Subcutaneous adipose tissue (tissue), 4 donors: ENCODE data around the gene TASP1. TPM values are rescaled to one million over a fixed set of nuclear protein-coding genes. Genes with fewer than 3 reads are reported as not detected.

Source experiments
- total RNA-seq, 4 donors: library from RNA; depleted of rRNA; stranded (reverse); fragments of >200 nt; gene quantifications; one replicate each; pipeline ENCODE4 v1.1.0, GENCODE V29; 2016
- TF ChIP-seq, protein P1 (sequence below): fragments of 450-650 bp; IDR thresholded peaks from one replicate; pipeline ENCODE4 v1.5.1; 2016; ENCODE audit warnings: low read depth, mild to moderate bottlenecking, control low read depth, antibody characterized with exemption, moderate library complexity

TASP1 gene
- total RNA-seq, 4 donors from 2014 or later: 9.5 to 23.7 (median 11.8) TPM

DNA sequence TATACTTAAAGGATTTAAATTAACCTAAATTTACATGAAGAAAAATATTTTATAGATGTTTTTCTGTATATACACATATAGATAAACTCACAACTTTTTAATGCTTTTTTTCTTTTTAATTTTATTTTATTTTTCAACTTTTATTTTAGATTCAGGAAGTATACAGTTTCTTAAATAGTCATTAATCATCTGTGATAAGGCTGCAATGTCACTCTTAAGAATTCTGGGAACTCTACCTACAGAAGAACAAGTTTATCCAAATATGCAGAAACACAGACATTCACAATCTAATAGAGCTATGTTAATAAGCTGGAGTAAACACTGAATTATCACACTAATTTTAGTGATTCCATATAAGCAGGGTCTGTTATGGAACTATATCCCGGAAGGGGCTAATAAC lies 181.2 kb downstream of the TASP1 start:
- TF ChIP-seq, protein P1, sequence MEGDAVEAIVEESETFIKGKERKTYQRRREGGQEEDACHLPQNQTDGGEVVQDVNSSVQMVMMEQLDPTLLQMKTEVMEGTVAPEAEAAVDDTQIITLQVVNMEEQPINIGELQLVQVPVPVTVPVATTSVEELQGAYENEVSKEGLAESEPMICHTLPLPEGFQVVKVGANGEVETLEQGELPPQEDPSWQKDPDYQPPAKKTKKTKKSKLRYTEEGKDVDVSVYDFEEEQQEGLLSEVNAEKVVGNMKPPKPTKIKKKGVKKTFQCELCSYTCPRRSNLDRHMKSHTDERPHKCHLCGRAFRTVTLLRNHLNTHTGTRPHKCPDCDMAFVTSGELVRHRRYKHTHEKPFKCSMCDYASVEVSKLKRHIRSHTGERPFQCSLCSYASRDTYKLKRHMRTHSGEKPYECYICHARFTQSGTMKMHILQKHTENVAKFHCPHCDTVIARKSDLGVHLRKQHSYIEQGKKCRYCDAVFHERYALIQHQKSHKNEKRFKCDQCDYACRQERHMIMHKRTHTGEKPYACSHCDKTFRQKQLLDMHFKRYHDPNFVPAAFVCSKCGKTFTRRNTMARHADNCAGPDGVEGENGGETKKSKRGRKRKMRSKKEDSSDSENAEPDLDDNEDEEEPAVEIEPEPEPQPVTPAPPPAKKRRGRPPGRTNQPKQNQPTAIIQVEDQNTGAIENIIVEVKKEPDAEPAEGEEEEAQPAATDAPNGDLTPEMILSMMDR: no peak

DNA sequence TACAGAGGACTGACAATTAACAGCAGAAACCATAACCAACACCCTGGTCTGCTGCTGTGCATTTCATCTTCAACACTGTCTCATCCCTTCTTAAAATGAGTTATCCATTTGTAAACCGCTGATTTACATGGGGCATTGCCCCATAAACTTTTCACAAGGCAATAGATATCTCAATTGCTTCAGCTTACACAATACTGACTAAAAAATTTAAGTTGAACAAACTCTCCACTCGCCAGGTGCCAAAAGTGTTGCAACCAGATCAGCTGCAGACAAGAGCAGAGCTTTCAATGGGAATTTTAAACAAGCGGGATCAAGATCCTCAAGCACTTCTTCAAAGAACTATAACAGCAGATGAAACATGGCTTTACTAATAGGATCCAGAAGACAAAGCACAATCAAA lies 183.0 kb downstream of the TASP1 start:
- TF ChIP-seq, protein P1: no peak

DNA sequence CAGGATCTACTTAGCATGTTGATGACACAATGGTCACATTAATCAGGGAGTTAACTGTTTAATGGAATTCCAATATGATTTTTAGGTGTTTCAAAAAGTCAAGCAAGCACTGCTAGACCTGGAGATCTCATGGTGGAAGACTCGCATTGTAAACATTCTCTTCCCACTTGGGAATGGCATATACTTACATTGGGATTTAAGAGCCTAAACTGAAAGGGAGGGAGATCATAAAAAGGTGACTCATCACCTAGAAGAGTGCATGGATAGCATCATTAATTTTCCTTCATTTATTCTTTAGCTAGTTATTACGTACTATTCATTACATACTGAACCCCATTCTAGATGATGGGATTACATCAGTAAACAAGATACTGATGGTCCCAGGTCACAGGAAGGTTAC lies 185.4 kb downstream of the TASP1 start:
- TF ChIP-seq, protein P1: no peak

DNA sequence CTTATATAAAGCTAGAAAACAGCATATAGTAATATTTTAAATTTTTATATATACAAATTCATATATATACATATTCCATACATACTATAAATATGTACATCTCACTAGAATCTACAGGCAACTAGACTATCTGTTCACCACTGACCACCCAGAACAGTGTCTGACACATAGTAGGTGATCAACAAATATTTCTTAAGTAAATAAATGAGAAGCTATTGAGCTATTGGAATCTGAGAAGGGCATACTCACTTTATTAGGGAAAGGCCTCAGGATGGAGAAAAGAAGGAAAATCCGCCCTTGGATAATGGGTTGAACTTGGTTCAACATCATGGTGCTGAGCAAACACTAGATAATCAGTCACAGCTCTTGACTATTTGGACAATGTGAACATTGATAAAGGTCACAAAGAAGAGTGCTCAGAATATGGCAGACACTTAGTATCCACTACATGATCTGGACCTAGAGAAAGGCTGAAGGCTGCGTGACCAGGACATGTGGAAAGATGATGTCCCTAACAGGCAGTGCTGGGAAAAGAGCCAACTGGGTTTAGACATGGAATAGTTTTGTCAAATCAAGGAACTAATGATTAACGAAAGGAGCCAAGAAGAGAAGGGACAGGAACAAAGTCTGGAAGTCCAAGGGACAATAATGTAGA lies 186.1 kb downstream of the TASP1 start:
- TF ChIP-seq, protein P1: no peak

DNA sequence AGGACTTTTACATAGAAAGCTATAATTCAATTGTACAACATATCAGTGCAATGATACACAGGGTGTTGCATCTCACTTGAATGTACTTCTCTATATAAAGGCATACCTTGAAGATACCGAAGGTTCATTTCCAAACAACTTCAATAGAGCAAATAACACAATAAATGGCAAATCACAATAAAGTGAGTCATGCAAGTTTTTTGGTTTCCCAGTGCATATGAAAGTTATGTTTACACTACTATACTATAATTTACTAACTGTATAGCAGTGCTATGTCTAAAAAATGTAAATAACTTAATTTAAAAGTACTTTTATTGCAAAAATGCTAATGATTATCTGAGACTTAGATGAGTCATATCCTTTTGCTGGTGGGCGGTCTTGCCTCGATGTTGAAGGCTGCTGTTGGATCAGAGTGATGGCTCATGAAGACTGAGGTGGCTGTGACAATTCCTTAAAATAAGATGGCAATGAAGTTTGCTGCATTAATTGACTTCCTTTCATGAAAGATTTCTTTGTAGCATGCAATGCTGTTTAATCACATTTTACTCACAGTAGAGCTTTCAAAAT lies 188.8 kb downstream of the TASP1 start:
- TF ChIP-seq, protein P1: no peak

DNA sequence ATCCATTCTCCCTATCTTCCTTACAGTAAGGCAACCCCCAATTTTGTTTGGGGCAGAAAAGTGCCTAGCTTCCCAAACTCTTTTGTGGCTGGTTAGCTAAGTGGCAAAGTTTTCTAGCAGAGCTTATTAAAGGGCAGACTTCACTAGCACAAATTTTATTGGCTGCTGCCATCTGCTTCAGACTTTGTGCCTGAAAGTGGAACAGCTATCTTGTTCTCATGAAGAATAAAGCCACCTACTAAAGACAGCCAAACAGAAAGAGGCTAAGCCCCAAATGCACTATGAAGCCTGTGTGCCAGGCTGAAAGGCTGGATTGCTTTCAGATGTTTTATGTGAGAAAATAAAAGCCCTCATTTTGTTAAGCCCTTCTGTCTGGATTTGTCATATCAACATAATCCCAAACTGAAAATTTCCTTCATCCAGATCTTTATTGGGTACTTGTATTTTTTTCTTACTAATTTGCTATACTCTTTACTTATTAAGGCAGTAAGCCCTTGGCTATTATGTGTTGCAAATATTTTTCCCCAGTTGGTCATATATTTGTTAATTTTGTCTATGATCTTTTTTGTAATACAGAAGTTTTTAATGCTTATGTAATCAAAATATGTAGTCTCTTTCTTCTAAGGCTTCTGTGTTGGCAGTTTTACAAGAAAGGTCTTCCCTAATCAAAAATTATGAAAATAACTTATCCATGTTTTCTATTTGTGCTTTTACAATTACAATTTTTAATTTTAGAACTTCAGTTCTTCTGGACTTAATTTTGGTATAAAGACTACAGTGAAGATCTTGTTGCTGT lies 191.1 kb downstream of the TASP1 start:
- TF ChIP-seq, protein P1: no peak

DNA sequence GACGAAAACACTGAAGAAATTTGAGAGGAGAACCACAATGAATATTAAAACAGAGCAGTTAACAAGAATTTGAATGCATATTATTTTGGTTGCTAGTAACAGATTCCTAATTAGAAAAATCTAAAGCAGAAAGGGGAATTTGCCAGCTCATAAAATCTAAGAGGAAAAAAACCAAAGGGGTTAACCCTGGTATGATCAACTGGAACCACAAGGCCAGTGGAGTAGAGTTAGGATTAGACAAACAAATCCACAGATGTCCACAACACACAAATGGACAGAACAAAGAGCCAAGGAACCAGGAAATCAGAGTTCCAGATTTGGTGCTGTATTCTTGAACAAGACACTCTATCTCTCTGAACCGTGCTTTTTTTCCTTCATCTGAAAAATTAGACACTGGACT lies 195.0 kb downstream of the TASP1 start:
- TF ChIP-seq, protein P1: no peak
